Non-pigmented ciliary epithelial cell (primary cell): ENCODE results near the gene SPATA19.

Experiments used
- DNase-seq: peaks from one replicate; pipeline ENCODE4 v3.0.0-alpha.2; 2010; ENCODE audit warnings: low read depth

Gene SPATA19

GRCh38 chr11:133835593-133836548 is 9.4 kb downstream of the SPATA19 start:
- DNase-seq: no peak

GRCh38 chr11:133834682-133835592 is 10.4 kb downstream of the SPATA19 start:
- DNase-seq: no peak

- DNase-seq: no peak
Measured at GRCh38 chr11:133833898-133834681, 11.2 kb downstream of the SPATA19 start.

DNA sequence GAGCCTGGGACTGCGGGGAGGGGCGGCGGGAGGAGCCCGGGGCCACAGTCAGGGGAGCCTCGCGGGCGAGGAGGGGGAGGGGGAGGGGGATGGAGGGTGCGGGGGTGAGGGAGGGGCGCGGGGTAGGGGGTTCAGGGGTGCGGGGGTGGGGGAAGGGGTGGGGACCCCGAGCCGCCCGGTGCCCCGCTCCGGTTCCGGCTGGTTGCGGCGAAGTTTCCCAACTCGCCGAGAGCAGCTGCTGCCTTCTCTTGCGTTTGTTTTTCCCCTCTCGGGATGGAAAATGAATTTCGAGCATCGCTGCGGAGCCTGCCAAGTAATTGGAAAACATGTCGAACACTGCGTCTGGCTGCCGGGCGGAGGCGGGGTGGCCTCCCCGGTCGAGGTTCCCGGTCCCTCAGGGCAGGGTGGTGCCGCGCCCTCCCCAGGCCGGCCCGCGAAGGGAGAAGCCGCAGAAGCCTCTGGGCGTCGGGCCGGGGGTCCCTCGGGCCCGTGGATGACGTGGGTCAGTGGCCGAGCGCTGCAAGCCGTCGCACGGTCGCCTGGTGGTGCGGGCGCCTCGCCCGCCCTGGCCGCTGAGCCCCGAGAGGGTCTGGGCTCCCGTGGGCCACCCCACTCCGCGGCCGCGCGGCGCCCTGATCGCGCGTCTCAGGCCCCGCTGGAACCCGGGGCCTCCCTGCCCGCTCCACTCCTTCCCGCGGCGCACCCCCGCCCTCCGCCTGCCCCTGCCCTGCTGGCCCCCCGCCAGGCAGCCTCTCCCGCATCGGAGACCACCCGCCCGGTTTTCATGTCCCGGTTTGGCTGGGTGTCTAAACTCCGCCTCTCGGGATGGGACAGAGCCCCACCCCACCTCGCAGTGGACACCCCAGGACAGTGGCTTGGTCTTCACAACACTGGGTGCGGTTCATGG is 12.1 kb downstream of the SPATA19 start:
- no peak for DNase-seq

DNA sequence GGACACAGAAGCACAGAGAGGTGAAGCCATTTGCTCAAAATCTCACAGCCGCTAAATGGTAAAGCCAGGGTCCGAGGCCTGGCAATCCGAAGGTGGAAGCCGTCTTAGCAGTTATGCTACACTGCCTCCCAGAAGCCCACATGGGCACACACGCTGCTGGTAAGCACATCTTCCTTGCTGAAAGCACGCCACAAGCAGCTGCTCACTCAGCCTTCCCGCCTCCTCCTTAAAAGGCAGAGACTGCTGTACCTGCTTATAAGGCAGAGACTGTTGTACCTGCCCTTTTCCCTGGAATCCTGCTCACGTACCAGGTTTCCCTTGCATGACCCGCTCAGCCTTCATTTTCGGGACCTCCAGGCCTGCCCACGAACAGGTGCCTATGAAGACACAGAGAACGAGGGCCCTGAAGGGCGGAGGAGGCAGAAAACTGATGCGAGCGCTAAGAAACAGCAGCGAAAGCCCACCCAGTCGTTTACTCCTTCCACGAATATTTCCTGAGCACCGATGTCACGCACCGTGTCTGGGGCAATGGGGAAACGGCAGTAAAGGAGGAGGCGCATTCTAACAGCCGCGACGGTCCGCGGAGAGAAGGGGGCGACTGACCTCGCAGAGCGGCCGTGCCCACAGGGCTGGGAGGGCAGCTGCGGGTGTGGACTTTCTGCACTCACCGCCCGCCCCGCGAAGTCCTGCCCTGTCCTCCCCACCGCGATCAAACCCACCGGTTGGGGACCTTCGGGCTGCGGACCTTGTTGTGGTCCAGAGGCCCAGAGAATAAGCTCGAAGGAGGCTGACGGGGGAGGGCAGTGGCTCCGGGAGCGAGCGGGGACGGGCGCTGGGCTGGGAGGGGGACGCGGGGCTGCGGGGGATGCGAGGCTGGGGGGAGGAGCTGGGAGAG is 13.0 kb downstream of the SPATA19 start:
- no peak for DNase-seq

GRCh38 chr11:133830931-133831907 is 14.1 kb downstream of the SPATA19 start:
- DNase-seq: no peak

DNA sequence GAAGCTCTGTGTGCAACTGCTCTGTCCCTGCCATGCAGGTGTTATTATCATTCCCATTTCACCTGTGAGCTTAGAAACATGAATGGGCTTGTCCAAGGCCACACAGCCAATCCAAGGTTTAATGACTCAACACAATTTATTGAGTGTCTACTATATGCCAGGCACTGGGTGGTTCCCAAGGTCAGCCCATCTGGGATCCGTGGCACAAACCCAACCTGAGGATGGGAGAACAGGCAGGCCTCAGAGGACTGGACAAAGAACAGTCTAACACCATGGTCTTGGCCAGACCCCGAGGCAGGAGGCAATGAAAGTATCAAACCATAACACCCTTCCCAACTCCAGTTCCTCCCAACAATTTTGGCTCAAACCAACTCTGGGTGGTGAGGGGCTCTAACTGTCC is 15.7 kb downstream of the SPATA19 start:
- DNase-seq: no peak

GRCh38 chr11:133828871-133829270 is 16.4 kb downstream of the SPATA19 start:
- DNase-seq: no peak

DNA sequence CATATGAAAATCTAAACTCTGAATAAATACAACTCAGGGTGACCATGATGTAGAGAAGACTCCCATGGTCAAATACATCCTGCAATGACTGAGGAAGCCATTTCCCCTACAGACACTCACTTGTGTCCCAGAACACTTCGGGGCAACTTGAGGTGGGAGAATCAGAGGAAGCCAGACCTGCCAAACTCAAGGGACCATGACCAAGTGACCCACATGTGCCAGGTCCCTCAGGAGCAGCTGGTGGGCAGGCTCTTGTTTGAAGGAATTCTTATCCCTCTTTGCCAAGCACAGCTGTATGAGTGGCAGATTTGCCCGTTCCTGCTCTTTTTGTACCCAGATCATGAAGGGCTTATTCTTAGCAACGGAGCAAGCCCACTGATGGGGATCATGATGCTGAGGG is 17.8 kb downstream of the SPATA19 start:
- no peak for DNase-seq

- no peak for DNase-seq
Measured at GRCh38 chr11:133826866-133827265, 18.4 kb downstream of the SPATA19 start.

DNA sequence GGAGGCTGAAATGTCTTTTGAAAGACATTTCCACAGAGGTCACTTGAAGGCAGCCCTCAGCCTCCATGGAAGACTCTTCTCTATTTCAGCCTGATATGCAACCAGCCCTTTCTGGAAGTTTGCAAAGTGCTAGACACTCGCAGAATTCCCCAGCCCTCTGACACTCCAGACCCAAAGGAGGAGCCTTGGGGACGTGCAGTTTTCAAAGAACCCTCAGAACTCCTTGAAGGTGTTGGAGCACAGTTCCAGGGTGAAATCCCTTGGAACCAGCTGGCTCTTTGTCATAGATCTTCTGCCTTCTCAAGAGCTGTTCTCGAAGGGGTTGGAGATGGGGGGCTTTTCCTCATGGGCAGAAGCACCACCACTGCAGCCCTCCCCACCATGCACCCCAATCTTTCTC is 19.6 kb downstream of the SPATA19 start:
- no peak for DNase-seq

DNA sequence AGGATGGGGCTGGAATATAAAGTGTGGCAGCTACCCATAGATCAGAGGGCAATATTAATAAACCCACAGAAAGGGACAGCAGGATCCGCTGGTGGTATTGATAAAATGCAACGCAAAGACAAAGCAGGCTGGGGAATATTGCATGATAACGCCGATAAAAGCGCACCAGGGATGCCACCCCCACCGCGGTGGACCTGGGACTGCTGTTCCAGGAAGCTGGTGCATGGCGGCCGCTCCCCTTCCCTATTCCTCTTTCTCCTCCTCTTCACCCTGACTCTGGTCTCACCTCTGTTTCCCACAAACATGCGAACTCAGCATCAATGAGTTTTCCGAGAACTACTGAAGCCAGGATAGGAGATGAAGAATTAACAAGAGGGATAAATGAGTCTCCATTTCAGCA is 20.2 kb downstream of the SPATA19 start:
- DNase-seq: no peak

- no peak for DNase-seq
Measured at GRCh38 chr11:133824593-133824992, 20.7 kb downstream of the SPATA19 start.

GRCh38 chr11:133823614-133824013 is 21.7 kb downstream of the SPATA19 start:
- DNase-seq: no peak

DNA sequence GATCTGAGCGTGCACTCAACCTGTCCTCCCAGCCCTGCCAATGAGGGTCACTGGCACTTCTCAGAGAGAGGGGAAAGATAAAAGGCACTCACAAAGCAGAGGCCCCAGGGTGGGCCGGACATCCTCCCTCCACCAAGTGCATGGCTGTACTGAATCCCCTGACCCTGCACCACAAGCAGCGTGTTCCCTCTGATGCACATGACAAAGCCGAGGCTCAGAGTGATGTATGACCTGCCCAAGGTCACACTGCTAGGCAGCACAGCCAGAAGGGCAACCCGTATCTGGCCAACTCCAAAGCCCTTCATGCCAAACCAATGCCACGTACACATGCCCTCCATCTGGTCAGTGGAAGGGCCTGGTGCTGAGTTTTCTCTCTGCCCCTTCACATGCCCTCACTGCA is 22.1 kb downstream of the SPATA19 start:
- DNase-seq: no peak

DNA sequence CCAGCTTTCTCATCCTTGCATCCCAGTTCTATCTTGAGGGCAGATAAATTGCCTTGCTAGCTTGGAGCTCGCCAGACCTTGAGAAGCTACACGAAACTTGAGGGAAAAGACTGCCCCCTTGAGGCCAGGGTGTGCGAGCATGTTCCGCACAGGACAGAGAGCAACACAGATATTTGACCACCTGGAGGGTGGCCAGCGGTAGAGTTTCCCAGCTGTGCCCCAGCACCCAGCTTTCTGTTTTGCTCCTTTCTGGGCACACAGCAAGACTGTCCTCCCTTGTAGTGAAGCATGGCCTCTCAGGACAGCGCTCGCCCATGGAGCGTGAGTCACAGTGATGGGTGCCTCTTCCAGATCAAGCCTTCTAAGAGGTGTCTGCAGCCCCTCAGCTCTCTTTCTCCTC is 23.5 kb downstream of the SPATA19 start:
- DNase-seq: no peak

DNA sequence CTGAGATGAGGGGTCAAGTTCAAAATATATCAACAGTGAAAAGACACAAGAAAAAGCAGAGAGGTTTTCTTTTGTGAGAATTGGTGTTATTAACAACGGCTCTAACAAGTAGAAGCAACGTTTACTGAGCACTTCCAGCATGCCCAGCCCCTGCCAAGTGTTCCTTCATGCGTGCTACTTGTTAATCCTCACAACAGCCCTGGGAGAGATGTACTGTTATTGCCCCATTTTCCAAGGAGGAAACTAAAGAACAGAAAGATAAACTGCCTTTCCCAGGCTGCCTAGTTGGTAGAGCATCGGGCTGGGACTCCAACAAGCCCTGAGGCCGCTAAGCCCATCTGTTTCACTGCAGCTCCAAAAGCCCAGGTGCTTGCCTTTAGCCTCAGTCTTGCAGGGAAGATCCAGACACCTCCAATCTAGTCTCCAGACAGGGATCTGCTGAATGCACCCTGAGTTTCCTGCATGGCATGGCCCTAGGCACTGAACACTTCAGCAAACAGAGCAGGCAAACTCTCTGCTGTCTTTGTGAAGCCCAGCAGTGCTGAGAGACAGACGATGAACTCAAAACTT is 25.5 kb downstream of the SPATA19 start:
- no peak for DNase-seq

- DNase-seq: no peak
Measured at GRCh38 chr11:133819114-133819513, 26.2 kb downstream of the SPATA19 start.
